ENCODE results near the gene HPN.

DNA sequence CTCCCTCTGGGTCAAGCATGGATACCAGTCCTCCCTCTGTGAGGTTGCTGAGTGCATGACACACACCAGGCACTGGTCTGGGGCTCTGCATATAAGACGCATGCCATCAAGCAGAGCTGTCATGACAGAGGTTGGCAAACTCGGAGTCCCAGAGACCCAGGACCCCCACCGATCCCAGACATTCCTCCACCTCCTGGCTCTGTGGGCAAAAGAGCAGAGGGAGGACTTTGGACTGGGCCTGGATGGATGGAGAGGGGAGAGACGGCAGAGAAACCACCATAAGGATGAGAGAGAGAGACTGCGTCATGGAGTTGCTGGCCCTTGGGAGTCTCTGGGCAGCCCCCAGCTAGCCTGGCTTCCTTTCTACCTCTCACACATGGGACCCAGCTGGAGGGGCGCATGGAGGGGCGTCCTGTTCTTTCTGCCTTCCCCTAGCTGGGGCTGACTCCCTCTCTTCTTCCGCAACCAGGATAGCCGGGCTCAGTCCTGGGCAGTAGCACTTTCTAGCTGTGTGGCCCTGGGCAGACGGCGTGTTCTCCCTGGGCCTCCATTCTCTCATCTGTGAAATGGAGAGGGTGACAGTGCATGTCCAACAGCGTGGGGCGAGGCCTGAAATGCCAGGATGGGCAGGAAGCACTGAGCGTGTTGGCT, 1.6 kb downstream of the HPN start:
- TF ChIP-seq, protein P1, sequence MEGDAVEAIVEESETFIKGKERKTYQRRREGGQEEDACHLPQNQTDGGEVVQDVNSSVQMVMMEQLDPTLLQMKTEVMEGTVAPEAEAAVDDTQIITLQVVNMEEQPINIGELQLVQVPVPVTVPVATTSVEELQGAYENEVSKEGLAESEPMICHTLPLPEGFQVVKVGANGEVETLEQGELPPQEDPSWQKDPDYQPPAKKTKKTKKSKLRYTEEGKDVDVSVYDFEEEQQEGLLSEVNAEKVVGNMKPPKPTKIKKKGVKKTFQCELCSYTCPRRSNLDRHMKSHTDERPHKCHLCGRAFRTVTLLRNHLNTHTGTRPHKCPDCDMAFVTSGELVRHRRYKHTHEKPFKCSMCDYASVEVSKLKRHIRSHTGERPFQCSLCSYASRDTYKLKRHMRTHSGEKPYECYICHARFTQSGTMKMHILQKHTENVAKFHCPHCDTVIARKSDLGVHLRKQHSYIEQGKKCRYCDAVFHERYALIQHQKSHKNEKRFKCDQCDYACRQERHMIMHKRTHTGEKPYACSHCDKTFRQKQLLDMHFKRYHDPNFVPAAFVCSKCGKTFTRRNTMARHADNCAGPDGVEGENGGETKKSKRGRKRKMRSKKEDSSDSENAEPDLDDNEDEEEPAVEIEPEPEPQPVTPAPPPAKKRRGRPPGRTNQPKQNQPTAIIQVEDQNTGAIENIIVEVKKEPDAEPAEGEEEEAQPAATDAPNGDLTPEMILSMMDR (IDR thresholded peaks at IDR 0.05) = no peak
- TF ChIP-seq POLR2A (IDR thresholded peaks at IDR 0.05) (no peak), EP300 (IDR thresholded peaks at IDR 0.05) (no peak), POLR2AphosphoS5 (IDR thresholded peaks at IDR 0.05) (no peak)
